GM23248 (cell line): ENCODE measurements around the gene S100A13.

Experiments
- EZH2 ChIP-seq: fragments of 200-600 bp; sonication (generic); IDR thresholded peaks from 2 replicates; pipeline ENCODE4 v1.6.1; 2018; ENCODE audit warnings: antibody characterized with exemption, mild to moderate bottlenecking; ENCODE audit not compliant: insufficient read depth, poor library complexity, severe bottlenecking
- EZH2phosphoT487 ChIP-seq: fragments of 200-600 bp; sonication (generic); IDR thresholded peaks from 2 replicates; pipeline ENCODE4 v1.6.1; 2018; ENCODE audit warnings: antibody characterized with exemption, moderate library complexity, mild to moderate bottlenecking, low read depth; ENCODE audit not compliant: insufficient read depth

DNA sequence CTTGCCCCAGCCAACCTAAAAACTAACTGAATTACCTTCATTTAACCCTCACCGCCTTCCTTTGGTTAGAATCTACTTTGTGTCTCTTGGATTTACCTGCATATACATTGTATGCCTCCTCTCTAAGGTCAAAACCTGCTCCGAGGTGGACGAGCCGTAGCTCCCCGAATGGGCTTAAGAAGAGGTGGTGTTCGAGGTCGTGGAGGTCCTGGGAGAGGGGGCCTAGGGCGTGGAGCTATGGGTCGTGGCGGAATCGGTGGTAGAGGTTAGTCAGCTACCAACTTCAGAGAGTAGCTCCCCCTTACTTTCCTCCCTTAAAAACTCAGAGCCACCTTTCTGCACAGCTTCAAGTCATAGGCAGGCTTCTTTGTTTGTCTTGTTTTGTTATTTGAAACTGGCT is 15.8 kb upstream of the S100A13 start:
- no peak for TF ChIP-seq EZH2phosphoT487
- TF ChIP-seq EZH2, result no peak
